ENCODE results near the gene UBD. TPM values are rescaled to one million over a fixed set of nuclear protein-coding genes. Genes with fewer than 3 reads are reported as not detected.

The UBD gene
- total and polyA plus RNA-seq, 10 donors, result 10.8 to 121 (median 27.1) TPM

- no peak for DNase-seq
- Histone ChIP-seq H3K4me1 (no peaks in the 10 kb centered on the region), H3K9me3 (no peaks in the 10 kb centered on the region), H3K36me3 (no peaks in the 10 kb centered on the region), H3K27me3 (replicated peaks in 1 of 7) (peaks cover 0 to 12% (median 0%) of the 10 kb centered on the region in 7 donors), H3K4me3 (no peak overlapping the region), H3K27ac (no peak overlapping the region)
- intact Hi-C loops (cut with DNase I; ENCODE audit: low total_unique reads), result no loop called here
- TF ChIP-seq POLR2A (IDR thresholded peaks at IDR 0.05) (no peak), POLR2AphosphoS5 (IDR thresholded peaks at IDR 0.05) (no peak)
- TF ChIP-seq, protein P1, sequence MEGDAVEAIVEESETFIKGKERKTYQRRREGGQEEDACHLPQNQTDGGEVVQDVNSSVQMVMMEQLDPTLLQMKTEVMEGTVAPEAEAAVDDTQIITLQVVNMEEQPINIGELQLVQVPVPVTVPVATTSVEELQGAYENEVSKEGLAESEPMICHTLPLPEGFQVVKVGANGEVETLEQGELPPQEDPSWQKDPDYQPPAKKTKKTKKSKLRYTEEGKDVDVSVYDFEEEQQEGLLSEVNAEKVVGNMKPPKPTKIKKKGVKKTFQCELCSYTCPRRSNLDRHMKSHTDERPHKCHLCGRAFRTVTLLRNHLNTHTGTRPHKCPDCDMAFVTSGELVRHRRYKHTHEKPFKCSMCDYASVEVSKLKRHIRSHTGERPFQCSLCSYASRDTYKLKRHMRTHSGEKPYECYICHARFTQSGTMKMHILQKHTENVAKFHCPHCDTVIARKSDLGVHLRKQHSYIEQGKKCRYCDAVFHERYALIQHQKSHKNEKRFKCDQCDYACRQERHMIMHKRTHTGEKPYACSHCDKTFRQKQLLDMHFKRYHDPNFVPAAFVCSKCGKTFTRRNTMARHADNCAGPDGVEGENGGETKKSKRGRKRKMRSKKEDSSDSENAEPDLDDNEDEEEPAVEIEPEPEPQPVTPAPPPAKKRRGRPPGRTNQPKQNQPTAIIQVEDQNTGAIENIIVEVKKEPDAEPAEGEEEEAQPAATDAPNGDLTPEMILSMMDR (IDR thresholded peaks at IDR 0.05 in 8 of 11, conservative IDR thresholded peaks at IDR 0.05 in 3 of 11), result no peak
Measured at GRCh38 chr6:29561091-29561490, 1.6 kb upstream of the UBD start.

DNA sequence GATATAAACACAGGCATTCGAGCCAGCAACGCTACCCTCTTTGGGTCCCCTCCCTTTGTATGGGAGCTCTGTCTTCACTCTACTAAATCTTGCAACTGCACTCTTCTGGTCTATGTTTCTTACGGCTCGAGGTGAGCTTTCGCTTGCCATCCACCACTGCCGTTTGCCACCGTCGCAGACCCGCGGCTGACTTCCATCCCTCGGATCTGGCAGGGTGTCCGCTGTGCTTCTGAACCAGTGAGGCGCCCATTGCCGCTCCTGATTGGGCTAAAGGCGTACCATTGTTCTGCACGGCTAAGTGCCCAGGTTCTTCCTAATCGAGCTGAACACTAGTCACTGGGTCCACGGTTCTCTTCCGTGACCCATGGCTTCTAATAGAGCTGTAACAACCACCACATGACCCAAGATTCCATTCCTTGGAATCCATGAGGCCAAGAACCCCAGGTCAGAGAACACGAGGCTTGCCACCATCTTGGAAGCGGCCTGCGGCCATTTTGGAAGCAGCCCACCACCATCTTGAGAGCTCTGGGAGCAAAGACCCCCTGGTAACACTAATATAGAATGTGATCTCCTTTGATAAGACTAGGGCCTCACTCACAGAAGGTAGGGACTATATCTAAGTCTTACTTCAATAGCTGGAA is 973 bp downstream of the UBD start:
- 86 to 94% (median 92%) methylated on average over 22 of the region's 22 CpGs for WGBS, 5 donors
- peaks cover 0 to 33% (median 19%) of the 10 kb centered on the region in 7 donors for H3K27me3 ChIP-seq (replicated peaks in 1 of 7)

DNA sequence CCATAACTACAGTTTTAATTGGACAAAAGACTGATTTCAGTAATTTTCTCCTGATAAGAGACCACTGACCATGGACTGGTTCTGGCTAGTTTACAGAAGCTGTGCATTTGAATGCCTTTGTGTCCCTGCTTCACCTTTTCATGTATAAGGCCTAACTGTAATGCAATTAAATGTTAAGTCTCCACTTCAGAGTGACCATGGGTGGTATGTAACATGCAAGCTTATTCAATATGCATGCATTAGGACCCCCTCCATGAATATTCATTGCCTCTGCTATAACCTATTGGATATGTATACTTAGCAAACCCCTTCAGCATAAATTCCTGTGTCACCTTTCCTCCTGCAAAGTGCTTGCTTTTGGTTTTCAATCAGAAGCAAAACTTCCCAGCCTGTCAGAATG is 2.2 kb downstream of the UBD start:
- Histone ChIP-seq H3K27ac (no peak overlapping the region), H3K36me3 (no peaks in the 10 kb centered on the region), H3K27me3 (replicated peaks in 1 of 7) (peaks cover 0 to 45% (median 25%) of the 10 kb centered on the region in 7 donors), H3K9me3 (no peaks in the 10 kb centered on the region), H3K4me1 (peaks cover 13 to 23% (median 16%) of the 10 kb centered on the region in 6 donors), H3K4me3 (no peak overlapping the region)
- TF ChIP-seq POLR2A (IDR thresholded peaks at IDR 0.05) (no peak), POLR2AphosphoS5 (IDR thresholded peaks at IDR 0.05) (no peak)
- TF ChIP-seq, protein P1 (IDR thresholded peaks at IDR 0.05 in 8 of 11, conservative IDR thresholded peaks at IDR 0.05 in 3 of 11), result no peak
- no peak for DNase-seq
- intact Hi-C loops (cut with DNase I; ENCODE audit: low total_unique reads), result no loop called here

More for the DNA sequence above, 973 bp downstream of the UBD start:
- Histone ChIP-seq H3K4me3 (no peak overlapping the region), H3K4me1 (peaks cover 5 to 11% (median 7%) of the 10 kb centered on the region in 6 donors), H3K36me3 (no peaks in the 10 kb centered on the region), H3K27ac (no peak overlapping the region), H3K9me3 (no peaks in the 10 kb centered on the region)
- intact Hi-C loops (cut with DNase I; ENCODE audit: low total_unique reads), result no loop called here
- no peak for DNase-seq
- TF ChIP-seq POLR2A (IDR thresholded peaks at IDR 0.05) (no peak), POLR2AphosphoS5 (IDR thresholded peaks at IDR 0.05) (no peak)
- TF ChIP-seq, protein P1 (IDR thresholded peaks at IDR 0.05 in 8 of 11, conservative IDR thresholded peaks at IDR 0.05 in 3 of 11), result no peak

- TF ChIP-seq POLR2A (IDR thresholded peaks at IDR 0.05), result no peak
- TF ChIP-seq, protein P1 (IDR thresholded peaks at IDR 0.05 in 8 of 11, conservative IDR thresholded peaks at IDR 0.05 in 3 of 11), result no peak
- no peak for TF ChIP-seq POLR2AphosphoS5 (IDR thresholded peaks at IDR 0.05)
- Histone ChIP-seq H3K9me3 (no peaks in the 10 kb centered on the region), H3K4me3 (no peak overlapping the region), H3K36me3 (no peaks in the 10 kb centered on the region), H3K4me1 (peaks cover 13 to 24% (median 16%) of the 10 kb centered on the region in 6 donors), H3K27me3 (replicated peaks in 1 of 7) (peaks cover 0 to 45% (median 25%) of the 10 kb centered on the region in 7 donors), H3K27ac (no peak overlapping the region)
- intact Hi-C loops (cut with DNase I; ENCODE audit: low total_unique reads), result no loop called here
- WGBS, 5 donors, result 75 to 86% (median 78%) methylated on average over 5 of the region's 5 CpGs
- no peak for DNase-seq
Measured at GRCh38 chr6:29554764-29555163, 4.8 kb downstream of the UBD start.

All from spleen (tissue), 11 donors.